ENCODE data around the gene BICRAL. TPM values are rescaled to one million over a fixed set of nuclear protein-coding genes. Genes with fewer than 3 reads are reported as not detected.

The BICRAL gene
- total RNA-seq, 1 donor from 2014 or later: 6.2 TPM

GRCh38 chr6:42778122-42778521 lies 3.7 kb upstream of the BICRAL start:
- no peak for DNase-seq (ENCODE audit: low read depth, low spot score)
- no peaks in the 10 kb centered on the region for H3K36me3 Mint-ChIP-seq (ENCODE audit: low read depth)
- H3K27me3 Mint-ChIP-seq (ENCODE audit: low read depth): peaks cover 5% of the 10 kb centered on the region
- H3K9me3 Mint-ChIP-seq: no peaks in the 10 kb centered on the region
- peaks cover 13% of the 10 kb centered on the region for H3K4me1 Mint-ChIP-seq
- peak overlapping the region; percentile 28 for H3K4me3 Mint-ChIP-seq
- H3K27ac Mint-ChIP-seq (ENCODE audit: unreplicated experiment): no peak overlapping the region
- TF ChIP-seq CTCF (conservative IDR thresholded peaks at IDR 0.05): no peak

GRCh38 chr6:42779521-42779920 lies 2.3 kb upstream of the BICRAL start:
- Mint-ChIP-seq H3K4me3 (peak overlapping the region; percentile 80), H3K27ac (ENCODE audit: unreplicated experiment) (no peak overlapping the region)

GRCh38 chr6:42781546-42781795 lies 381 bp upstream of the BICRAL start:
- Mint-ChIP-seq H3K4me3 (peak overlapping the region; percentile 99), H3K27me3 (ENCODE audit: low read depth) (peaks cover 5% of the 10 kb centered on the region), H3K27ac (ENCODE audit: unreplicated experiment) (peak overlapping the region; percentile 57)

More at GRCh38 chr6:42779521-42779920, 2.3 kb upstream of the BICRAL start:
- H3K9me3 Mint-ChIP-seq: no peaks in the 10 kb centered on the region
- H3K36me3 Mint-ChIP-seq (ENCODE audit: low read depth): peaks cover 6% of the 10 kb centered on the region
- TF ChIP-seq CTCF (conservative IDR thresholded peaks at IDR 0.05): no peak
- DNase-seq (ENCODE audit: low read depth, low spot score): no peak
- H3K4me1 Mint-ChIP-seq: peaks cover 13% of the 10 kb centered on the region
- H3K27me3 Mint-ChIP-seq (ENCODE audit: low read depth): peaks cover 5% of the 10 kb centered on the region

GRCh38 chr6:42782689-42783176 lies 881 bp downstream of the BICRAL start:
- no peaks in the 10 kb centered on the region for H3K9me3 Mint-ChIP-seq
- H3K4me3 Mint-ChIP-seq: peak overlapping the region; percentile 99
- peaks cover 5% of the 10 kb centered on the region for H3K27me3 Mint-ChIP-seq (ENCODE audit: low read depth)
- H3K27ac Mint-ChIP-seq (ENCODE audit: unreplicated experiment): peak overlapping the region; percentile 99
- H3K4me1 Mint-ChIP-seq: peaks cover 10% of the 10 kb centered on the region
- TF ChIP-seq CTCF (conservative IDR thresholded peaks at IDR 0.05): no peak
- peak; percentile 65 for DNase-seq (ENCODE audit: low read depth, low spot score)
- peaks cover 6% of the 10 kb centered on the region for H3K36me3 Mint-ChIP-seq (ENCODE audit: low read depth)

More at GRCh38 chr6:42781546-42781795, 381 bp upstream of the BICRAL start:
- no peaks in the 10 kb centered on the region for H3K9me3 Mint-ChIP-seq
- H3K4me1 Mint-ChIP-seq: peaks cover 13% of the 10 kb centered on the region
- H3K36me3 Mint-ChIP-seq (ENCODE audit: low read depth): peaks cover 6% of the 10 kb centered on the region
- DNase-seq (ENCODE audit: low read depth, low spot score): no peak
- no peak for TF ChIP-seq CTCF (conservative IDR thresholded peaks at IDR 0.05)

GRCh38 chr6:42783177-42783875 lies 1.5 kb downstream of the BICRAL start:
- Mint-ChIP-seq H3K9me3 (no peaks in the 10 kb centered on the region), H3K4me3 (no peak overlapping the region), H3K27ac (ENCODE audit: unreplicated experiment) (peak overlapping the region; percentile 99), H3K4me1 (peaks cover 11% of the 10 kb centered on the region), H3K36me3 (ENCODE audit: low read depth) (peaks cover 6% of the 10 kb centered on the region), H3K27me3 (ENCODE audit: low read depth) (peaks cover 5% of the 10 kb centered on the region)
- DNase-seq (ENCODE audit: low read depth, low spot score): peak; percentile 54
- no peak for TF ChIP-seq CTCF (conservative IDR thresholded peaks at IDR 0.05)
